Measurements from ENCODE around the gene SNX32. TPM values are rescaled to one million over a fixed set of nuclear protein-coding genes. Genes with fewer than 3 reads are reported as not detected.
A peak's percentile ranks its signal among the peaks of the same experiment; 100 is the strongest.

SNX32 gene
- total and polyA plus RNA-seq, 9 of the 15 experiments (the other 6 are each of a cell fraction or from before 2014, with no cell fraction given) = 0.03 TPM; not detected in 7

GRCh38 chr11:65854852-65855837, 21.4 kb downstream of the SNX32 start:
- H3K9ac ChIP-seq (ENCODE audit: insufficient read depth in 1 of 2, low read depth in 2 of 2, low read length in 2 of 2) = no peak overlapping the region
- peaks cover 56% of the 10 kb centered on the region for H3K36me3 ChIP-seq (ENCODE audit: control insufficient read depth, insufficient read depth, low read length)
- no peak overlapping the region for H3K4me3 ChIP-seq
- in situ Hi-C loops (cut with MboI) = no loop called here
- no peak for FAIRE-seq
- peaks cover 11% of the 10 kb centered on the region for H3K9me1 ChIP-seq (ENCODE audit: control insufficient read depth, insufficient read depth, low read length)
- H3K4me1 ChIP-seq (replicated peaks in 1 of 2; ENCODE audit: control insufficient read depth in 2 of 2, insufficient read depth in 2 of 2, low read length in 2 of 2) = peaks cover 4 to 48% of the 10 kb centered on the region in 2 experiments; a peak in 3 of 5 replicates
- intact Hi-C loops (cut with micrococcal nuclease) = loop anchor here (5.0 kb wide), 1 partner anchor 47 kb away; the partner anchor contains the start of gene FOSL1
- BruUV-seq (replicated peaks) = TSS peak; percentile 59
- H2AFZ ChIP-seq (ENCODE audit: low read depth, low read length) = no peak overlapping the region
- H3K4me2 ChIP-seq (ENCODE audit: insufficient read depth, low read length) = no peak overlapping the region
- peaks cover 22% of the 10 kb centered on the region for H4K20me1 ChIP-seq (replicated peaks; ENCODE audit: control insufficient read depth, insufficient read depth, low read length)
- DNase-seq (ENCODE audit: extremely low read depth in 1 of 4, low spot score in 3 of 4) = no peak
- H3K79me2 ChIP-seq (ENCODE audit: control insufficient read depth, insufficient read depth, low read length) = peaks cover 45% of the 10 kb centered on the region
- no peak for TF ChIP-seq ZNF24 (IDR thresholded peaks at IDR 0.05)
- no peak for TF ChIP-seq ZNF695 (CRISPR knock-in tag; IDR thresholded peaks at IDR 0.05)
- no peak for TF ChIP-seq SETDB1 (IDR thresholded peaks at IDR 0.05; ENCODE audit: low read length)
- peak; percentile 43 for TF ChIP-seq POLR2G (IDR thresholded peaks at IDR 0.05; ENCODE audit: low read depth, low read length)
- TF ChIP-seq ZNF766 (CRISPR knock-in tag; conservative IDR thresholded peaks at IDR 0.05) = no peak
- peak; percentile 31 for TF ChIP-seq RBM22 (IDR thresholded peaks at IDR 0.05; ENCODE audit: low read depth, low read length, poor library complexity, severe bottlenecking)
- TF ChIP-seq TCF7 (IDR thresholded peaks at IDR 0.05; ENCODE audit: borderline replicate concordance) = no peak
- no peak for TF ChIP-seq OTX1 (CRISPR knock-in tag; IDR thresholded peaks at IDR 0.05)
- TF ChIP-seq, protein P1, sequence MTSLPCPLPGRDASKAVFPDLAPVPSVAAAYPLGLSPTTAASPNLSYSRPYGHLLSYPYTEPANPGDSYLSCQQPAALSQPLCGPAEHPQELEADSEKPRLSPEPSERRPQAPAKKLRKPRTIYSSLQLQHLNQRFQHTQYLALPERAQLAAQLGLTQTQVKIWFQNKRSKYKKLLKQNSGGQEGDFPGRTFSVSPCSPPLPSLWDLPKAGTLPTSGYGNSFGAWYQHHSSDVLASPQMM (CRISPR knock-in tag; IDR thresholded peaks at IDR 0.05) = no peak
- TF ChIP-seq, protein P2, sequence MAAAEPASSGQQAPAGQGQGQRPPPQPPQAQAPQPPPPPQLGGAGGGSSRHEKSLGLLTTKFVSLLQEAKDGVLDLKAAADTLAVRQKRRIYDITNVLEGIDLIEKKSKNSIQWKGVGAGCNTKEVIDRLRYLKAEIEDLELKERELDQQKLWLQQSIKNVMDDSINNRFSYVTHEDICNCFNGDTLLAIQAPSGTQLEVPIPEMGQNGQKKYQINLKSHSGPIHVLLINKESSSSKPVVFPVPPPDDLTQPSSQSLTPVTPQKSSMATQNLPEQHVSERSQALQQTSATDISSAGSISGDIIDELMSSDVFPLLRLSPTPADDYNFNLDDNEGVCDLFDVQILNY (CRISPR knock-in tag; IDR thresholded peaks at IDR 0.05) = no peak
- peak; percentile 67 for TF ChIP-seq RBFOX2 (IDR thresholded peaks at IDR 0.05; ENCODE audit: low read depth, low read length)
- TF ChIP-seq ARID3A (IDR thresholded peaks at IDR 0.05; ENCODE audit: borderline replicate concordance, low read depth, low read length) = no peak
- POLR2A ChIA-PET = interaction anchor here (0.6 to 0.8 kb wide), 2 partner anchors 11 to 53 kb away, joined by 3 to 7 read pairs; no protein-coding TSS in a partner anchor
- no peak for ATAC-seq
- 87% methylated on average over 10 of the region's 15 CpGs for WGBS (ENCODE audit: insufficient coverage, low coverage, missing lambda C conversion rate)
- no peak overlapping the region for H3K27ac ChIP-seq (ENCODE audit: extremely low read depth, low read depth, low read length)
- CTCF ChIA-PET (ENCODE audit: low intra/inter-chr PET ratio) = no interaction called here
- peaks cover 7% of the 10 kb centered on the region; the same call in 1 of the 2 replicates for H3K9me3 ChIP-seq (replicated peaks; ENCODE audit: control insufficient read depth, insufficient read depth, low read depth, low read length)
- H3K27me3 ChIP-seq (ENCODE audit: control insufficient read depth in 2 of 2, insufficient read depth in 2 of 2, low read length in 2 of 2) = no peaks in the 10 kb centered on the region; a peak in 1 of 5 replicates
